OCI-LY7 (cell line): Measurements from ENCODE around the gene ANO2.

Experiments
- EZH2phosphoT487 ChIP-seq: fragments of 200-600 bp; sonication (generic); IDR thresholded peaks from 2 replicates; pipeline ENCODE4 v1.6.1; 2018; ENCODE audit warnings: low read depth, borderline replicate concordance, mild to moderate bottlenecking, mixed run types, antibody characterized with exemption, low read length, moderate library complexity, mixed read lengths
- TF ChIP-seq, protein P1 (sequence below): fragments of 200-600 bp; sonication (generic); conservative IDR thresholded peaks from 2 replicates; pipeline ENCODE4 v1.5.1; 2014; ENCODE audit warnings: mild to moderate bottlenecking, antibody characterized with exemption, low read length, moderate library complexity, mixed read lengths

GRCh38 chr12:5923043-5923605, 21.9 kb downstream of the ANO2 start:
- TF ChIP-seq, protein P1, sequence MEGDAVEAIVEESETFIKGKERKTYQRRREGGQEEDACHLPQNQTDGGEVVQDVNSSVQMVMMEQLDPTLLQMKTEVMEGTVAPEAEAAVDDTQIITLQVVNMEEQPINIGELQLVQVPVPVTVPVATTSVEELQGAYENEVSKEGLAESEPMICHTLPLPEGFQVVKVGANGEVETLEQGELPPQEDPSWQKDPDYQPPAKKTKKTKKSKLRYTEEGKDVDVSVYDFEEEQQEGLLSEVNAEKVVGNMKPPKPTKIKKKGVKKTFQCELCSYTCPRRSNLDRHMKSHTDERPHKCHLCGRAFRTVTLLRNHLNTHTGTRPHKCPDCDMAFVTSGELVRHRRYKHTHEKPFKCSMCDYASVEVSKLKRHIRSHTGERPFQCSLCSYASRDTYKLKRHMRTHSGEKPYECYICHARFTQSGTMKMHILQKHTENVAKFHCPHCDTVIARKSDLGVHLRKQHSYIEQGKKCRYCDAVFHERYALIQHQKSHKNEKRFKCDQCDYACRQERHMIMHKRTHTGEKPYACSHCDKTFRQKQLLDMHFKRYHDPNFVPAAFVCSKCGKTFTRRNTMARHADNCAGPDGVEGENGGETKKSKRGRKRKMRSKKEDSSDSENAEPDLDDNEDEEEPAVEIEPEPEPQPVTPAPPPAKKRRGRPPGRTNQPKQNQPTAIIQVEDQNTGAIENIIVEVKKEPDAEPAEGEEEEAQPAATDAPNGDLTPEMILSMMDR, result no peak
- no peak for TF ChIP-seq EZH2phosphoT487
